ENCODE measurements around the gene TMEM156. TPM values are rescaled to one million over a fixed set of nuclear protein-coding genes. Genes with fewer than 3 reads are reported as not detected.
"Not testable (repeated sequence)": the region's sequence is repeated elsewhere in the genome, so short reads cannot be mapped to it uniquely, and the experiment has no call there.

The TMEM156 gene
- total and polyA plus RNA-seq, 2 of the 4 experiments (the other 2 are of a cell fraction) = 0.53 to 0.54 TPM

DNA sequence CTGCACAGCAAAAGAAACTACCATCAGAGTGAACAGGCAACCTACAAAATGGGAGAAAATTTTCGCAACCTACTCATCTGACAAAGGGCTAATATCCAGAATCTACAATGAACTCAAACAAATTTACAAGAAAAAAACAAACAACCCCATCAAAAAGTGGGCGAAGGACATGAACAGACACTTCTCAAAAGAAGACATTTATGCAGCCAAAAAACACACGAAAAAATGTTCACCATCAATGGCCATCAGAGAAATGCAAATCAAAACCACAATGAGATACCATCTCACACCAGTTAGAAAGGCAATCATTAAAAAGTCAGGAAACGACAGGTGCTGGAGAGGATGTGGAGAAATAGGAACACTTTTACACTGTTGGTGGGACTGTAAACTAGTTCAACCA is 30.2 kb downstream of the TMEM156 start:
- H3K9me1 ChIP-seq (ENCODE audit: insufficient read depth, low read length); in situ Hi-C loops (cut with MboI; ENCODE audit: low sequenced_read_pairs); H3K27ac ChIP-seq (ENCODE audit: insufficient read depth, low read length); H4K5ac ChIP-seq (ENCODE audit: low read depth, low read length); H2BK5ac ChIP-seq (ENCODE audit: low read depth, low read length, poor library complexity, severe bottlenecking); H3K4ac ChIP-seq (ENCODE audit: low read depth, low read length); DNase-seq; H3K23ac ChIP-seq (ENCODE audit: low read depth, low read length); ATAC-seq (ENCODE audit: low read depth); dilution Hi-C loops (cut with HindIII; ENCODE audit: low sequenced_read_pairs, unreplicated experiment); H3K4me2 ChIP-seq (ENCODE audit: low read depth, low read length); CTCF ChIA-PET; H2BK20ac ChIP-seq (ENCODE audit: low read depth, low read length); H3K27me3 ChIP-seq (ENCODE audit: control insufficient read depth, insufficient read depth, low read length); intact Hi-C loops (cut with micrococcal nuclease); H2BK120ac ChIP-seq (ENCODE audit: low read depth, low read length); H2AK9ac ChIP-seq (replicated peaks; ENCODE audit: low read depth, low read length, poor library complexity); H3K4me1 ChIP-seq (ENCODE audit: control insufficient read depth, insufficient read depth, low read length); H3K4me3 ChIP-seq (ENCODE audit: insufficient read depth, low read depth, low read length); H4K8ac ChIP-seq (ENCODE audit: low read depth in 2 of 2, low read length in 2 of 2); H4K91ac ChIP-seq (ENCODE audit: insufficient read depth, low read depth, low read length); H3K14ac ChIP-seq (replicated peaks; ENCODE audit: low read depth, low read length); H2BK15ac ChIP-seq (ENCODE audit: low read depth, low read length); POLR2A ChIA-PET (ENCODE audit: unreplicated experiment); H2AK5ac ChIP-seq (ENCODE audit: low read depth, low read length); H2AFZ ChIP-seq (replicated peaks; ENCODE audit: low read length, poor library complexity); H3K36me3 ChIP-seq (ENCODE audit: control insufficient read depth, insufficient read depth, low read length); H3K9ac ChIP-seq (ENCODE audit: low read depth, low read length); H3K56ac ChIP-seq (ENCODE audit: extremely low read depth, insufficient read depth, low read length); BruUV-seq (replicated peaks); H3K9me3 ChIP-seq (ENCODE audit: control insufficient read depth, insufficient read depth, low read length); H3K18ac ChIP-seq (ENCODE audit: low read depth, low read length); H3K79me1 ChIP-seq (ENCODE audit: low read depth in 1 of 2, low read length in 2 of 2); H4K20me1 ChIP-seq (ENCODE audit: insufficient read depth, low read length): not testable (repeated sequence)
- WGBS, 2 experiments (ENCODE audit: extremely low coverage in 2 of 2, insufficient read length in 1 of 2) = no CpG with 5 or more reads among the region's 4 CpGs

Data from IMR-90 (cell line).